Stimulated activated CD4-positive, alpha-beta T cell treated with anti-CD3 and anti-CD28 coated beads, Interleukin-15, amount 100 ng/mL, for 1 hour (primary cell): ENCODE data around the gene CNMD.
A peak's percentile ranks its signal among the peaks of the same experiment; 100 is the strongest.
"Not testable (repeated sequence)": the region's sequence is repeated elsewhere in the genome, so short reads cannot be mapped to it uniquely, and the experiment has no call there.

Experiments
- DNase-seq, 2 donors: peaks; one replicate each; pipeline ENCODE4 v3.0.0-alpha.2; 2020; ENCODE audit warnings: low read depth in 1 of 2, low spot score in 1 of 2

The CNMD gene

DNA sequence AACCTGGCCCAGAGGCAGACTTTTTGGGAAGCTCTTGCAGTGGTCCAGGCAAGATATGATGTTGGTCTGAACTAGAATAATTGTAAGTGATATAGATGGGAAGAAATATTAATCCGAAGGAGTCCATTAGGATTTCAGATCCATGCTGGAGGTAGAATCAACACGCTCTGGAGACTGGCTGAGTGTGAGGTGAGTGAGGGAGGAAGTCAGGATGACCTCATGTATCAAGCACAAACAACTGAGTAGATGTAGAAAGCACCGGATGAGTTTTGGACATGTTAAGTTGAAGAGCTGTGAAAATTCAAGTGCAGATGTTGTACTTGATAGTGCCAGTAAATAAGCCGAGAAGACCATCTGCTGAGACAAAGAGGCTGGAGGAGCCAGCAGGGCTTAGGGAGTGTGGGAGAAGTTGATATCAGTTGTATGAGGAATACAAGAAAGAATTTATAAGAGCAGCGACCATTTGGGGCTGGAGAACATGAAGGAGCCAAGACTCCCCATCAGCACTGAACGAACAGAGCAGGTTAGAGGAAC, 5.3 kb upstream of the CNMD start:
- no peak for DNase-seq

DNA sequence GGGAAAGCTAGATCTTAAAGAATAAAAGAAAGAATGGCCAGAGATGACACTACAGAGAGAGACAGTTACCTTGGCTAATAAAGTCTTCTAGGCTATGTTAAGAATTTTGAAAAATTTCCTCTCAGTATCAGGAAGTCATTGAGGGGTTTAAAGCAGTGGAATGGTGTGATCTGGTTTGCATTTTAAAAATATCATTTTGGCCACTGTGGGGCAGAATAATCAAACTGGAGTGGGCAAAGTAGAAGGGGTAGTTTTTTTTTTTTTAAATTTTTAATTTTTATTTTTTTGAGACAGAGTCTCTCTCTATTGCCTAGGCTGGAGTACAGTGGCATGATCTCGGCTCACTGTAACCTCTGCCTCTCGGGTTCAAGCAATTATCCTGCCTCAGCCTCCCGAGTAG, 4.4 kb upstream of the CNMD start:
- no peak for DNase-seq

DNA sequence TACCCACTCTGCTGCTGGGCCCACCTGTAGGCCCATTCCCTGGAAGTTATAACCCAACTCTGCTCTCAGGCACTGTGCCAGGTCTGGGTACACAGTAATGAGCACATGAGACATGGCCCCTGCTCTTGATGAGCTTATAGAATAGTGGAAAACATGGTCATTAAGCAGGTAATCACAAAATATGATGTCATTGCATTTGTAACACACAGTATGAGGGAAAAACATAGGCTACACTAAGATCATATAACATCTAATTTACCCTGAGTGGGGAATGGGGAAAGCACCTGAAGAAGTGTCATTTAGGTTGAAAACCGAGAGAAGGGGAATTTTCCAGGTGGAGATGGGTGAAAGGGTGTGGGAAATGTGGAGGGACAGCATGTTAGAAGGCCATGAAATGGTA, 3.9 kb upstream of the CNMD start:
- no peak for DNase-seq

DNA sequence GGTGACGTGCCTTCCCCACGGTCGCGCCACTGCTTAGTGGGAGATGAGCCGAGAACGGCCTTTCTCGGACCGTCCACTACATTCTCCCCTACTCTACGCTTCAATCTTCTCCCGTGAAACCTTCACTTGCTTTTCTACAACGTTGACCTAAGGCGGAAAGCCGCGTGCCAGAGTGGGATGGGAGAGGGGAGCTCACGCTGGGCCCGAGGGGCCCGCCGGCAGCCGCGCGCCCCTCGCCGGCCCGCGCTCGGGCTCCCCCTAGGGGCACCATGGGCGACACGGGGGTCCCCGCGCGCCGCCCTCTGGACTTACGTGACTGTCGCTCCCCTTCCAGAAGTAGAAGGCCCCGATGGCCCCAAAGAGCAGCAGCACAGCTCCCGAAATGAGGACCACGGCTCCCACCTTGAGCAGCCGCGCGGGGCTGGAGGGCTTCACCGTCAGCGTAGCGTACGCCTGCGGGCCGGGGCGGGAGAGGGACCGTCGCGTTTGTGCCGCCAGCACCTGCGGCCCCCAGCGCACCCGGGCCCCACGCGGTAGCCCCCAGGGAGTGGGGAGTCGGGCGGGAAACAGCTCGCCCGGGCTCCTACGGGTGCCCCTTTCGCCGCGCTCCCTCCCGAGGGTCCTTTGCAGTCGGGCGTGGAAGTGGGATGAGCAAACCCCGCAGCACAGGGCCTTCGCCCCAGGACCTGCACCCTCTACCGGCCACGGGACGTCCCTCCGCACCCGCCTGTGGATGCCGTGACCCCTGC, 727 bp downstream of the CNMD start:
- peak in 1 of 2 donors; percentile 7 for DNase-seq

DNA sequence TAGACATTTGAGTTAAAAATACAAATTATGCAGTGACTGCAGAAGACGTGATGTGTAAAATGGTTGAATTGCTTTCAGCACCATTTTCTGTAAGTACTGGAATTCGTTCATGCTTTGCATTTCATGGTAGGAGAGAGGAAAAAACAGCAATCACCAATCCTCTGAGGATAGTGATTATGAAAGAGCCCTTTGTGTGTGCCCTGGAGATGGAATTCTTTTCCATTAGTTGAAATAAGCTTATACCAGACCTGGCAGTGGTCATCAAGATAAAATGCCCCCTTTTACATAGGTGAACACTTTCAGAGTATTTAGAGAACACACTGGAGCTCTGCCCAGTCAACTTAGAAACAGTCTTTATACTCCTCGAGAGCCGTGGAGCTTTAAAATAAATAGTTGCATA, 1.7 kb downstream of the CNMD start:
- no peak for DNase-seq

DNA sequence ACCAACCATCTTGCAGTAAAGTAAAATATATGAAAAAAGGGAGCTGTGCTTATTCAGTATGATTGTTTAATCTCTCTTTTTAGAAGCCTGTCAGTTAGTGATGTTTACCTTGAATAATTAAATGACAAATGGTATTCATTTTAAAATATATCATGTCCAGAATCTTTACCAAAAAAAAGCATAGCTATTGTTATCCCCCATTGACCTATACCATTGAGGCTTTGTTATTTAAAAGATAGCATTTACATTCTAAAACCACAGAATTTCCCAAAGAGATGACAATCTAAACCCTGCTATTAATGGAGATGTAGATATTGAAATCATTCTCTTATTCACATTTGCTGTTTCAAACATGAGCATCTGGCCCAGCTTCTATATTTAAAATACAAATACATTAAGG, 2.2 kb downstream of the CNMD start:
- DNase-seq, result no peak

DNA sequence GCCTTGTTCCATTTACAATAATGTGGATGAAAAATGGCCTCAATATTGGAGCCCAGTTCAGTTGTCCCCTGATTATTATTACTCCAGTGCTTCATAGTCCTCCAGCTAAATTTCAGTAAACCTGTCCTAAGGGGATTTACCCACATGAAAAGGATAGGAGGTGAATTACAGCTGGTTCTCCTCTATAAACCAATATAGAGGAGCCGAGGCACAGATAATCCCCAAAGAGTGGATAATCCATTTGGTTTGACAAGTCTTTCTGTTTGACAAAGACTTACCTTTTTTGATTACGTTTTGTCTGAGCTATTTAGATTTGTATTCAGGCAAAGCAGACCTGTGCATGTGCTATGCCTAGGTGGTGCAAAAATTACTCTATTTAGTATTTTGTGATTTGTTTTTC, 2.7 kb downstream of the CNMD start:
- DNase-seq, result no peak

DNA sequence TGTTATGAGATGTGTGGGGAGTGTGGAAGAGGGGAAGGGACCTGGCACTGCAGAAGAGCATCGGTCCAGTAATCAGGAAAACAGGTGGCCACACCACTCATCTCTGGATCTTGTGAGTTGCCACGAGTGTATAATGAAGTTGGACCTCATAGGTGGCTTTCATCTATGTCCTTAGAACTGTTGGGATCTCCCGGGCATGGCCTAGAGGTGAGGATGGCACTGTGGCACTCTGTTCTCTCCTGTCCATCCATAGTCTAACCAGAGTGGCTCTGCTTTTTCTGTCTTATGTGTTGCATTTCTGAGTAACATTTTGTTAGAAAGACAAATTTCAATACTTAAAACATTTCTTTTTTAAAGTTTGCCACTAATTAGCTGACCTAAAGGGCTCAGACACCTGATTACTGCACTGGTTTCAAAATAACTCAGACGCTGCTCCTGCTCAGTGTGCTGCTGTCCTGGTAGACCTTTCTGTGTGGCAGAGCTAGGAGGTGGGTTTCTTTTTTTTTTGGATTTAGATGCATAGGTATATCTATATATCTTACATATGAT, 5.5 kb downstream of the CNMD start:
- no peak for DNase-seq

DNA sequence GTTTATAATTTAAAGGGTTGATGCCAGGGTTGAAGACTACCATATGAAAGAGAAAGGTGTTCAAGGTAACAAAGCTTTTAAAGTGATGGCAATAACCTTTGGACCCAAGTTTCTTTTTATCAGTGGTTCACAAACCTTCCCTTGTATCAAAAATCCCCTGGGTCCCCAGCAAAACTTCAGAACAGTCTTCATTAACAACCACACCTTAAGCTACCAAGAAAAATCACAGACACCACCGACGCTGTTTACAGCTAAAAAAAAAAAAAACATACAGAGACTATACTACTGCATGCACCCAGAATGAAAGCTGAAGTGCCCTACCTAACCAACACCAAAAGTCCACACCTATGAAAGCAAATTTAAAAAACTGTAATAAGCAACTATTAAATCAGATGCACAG, 13.4 kb downstream of the CNMD start:
- no peak for DNase-seq

DNA sequence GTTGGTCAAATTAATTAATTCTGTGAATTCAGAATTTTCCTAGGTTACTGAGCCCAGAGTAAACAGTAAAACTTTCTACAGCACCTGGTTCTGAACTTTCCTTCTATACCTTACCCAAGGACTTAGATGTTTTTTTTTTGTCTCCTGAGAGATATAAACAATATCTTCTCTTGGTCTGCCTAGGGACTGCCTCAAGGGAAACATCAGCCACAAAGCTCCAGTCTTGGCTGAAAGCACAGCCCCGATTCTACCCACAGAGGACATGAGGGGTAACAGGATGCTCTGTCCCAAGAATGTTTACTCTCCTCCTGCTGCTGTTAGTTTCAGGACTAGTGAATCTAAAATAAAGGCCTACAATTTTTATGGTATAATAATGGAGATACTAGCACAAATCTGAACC, 14.3 kb downstream of the CNMD start:
- DNase-seq, result no peak

DNA sequence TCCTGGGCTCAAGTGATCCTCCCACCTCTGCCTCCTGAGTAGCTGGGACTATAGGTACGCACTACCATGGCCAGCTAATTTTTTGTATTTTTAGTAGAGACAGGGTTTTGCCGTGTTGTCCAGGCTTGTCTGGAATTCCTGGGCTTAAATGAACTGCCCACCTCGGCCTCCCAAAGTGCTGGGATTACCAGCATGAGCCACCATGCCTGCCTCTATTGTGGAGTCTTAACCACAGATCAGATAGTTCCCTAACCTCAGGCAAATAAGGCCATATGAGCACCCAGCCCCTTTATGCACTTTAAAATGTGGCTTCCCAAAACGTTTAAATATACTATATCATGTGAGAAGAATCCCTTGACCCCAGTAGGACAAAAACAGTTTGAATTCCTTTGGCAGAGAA, 16.4 kb downstream of the CNMD start:
- DNase-seq, result no peak

DNA sequence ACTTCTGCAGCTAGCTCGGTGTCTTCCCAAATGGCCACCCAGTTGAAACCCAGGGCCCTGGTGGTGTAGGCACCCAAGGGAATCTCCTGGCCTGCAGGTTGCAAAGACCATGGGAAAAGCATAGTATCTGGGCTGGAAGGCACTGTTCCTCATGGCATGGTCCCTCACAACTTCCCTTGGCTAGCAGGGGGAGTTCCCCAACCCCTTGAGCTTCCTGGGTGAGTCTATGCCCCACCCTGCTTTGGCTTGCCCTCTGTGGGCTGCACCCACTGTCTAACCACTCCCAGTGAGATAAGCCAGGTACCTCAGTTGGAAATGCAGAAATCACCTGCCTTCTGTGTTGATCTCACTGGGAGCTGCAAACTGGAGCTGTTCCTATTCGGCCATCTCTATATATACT, 18.3 kb downstream of the CNMD start:
- not testable (repeated sequence) for DNase-seq

DNA sequence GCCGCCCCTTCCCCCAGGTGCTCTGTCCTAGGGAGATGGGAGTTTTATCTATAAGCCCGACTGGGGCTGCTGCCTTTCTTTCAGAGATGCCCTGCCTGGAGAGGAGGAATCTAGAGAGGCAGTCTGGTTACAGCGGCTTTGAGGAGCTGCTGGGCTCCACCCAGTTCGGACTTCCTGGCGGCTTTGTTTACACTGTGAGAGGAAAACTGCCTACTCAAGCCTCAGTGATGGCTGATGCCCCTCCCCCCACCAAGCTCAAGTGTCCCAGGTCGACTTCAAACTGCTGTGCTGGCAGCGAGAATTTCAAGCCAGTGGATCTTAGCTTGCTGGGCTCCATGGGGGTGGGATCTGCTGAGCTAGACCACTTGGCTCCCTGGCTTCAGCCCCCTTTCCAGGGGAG, 18.7 kb downstream of the CNMD start:
- not testable (repeated sequence) for DNase-seq

DNA sequence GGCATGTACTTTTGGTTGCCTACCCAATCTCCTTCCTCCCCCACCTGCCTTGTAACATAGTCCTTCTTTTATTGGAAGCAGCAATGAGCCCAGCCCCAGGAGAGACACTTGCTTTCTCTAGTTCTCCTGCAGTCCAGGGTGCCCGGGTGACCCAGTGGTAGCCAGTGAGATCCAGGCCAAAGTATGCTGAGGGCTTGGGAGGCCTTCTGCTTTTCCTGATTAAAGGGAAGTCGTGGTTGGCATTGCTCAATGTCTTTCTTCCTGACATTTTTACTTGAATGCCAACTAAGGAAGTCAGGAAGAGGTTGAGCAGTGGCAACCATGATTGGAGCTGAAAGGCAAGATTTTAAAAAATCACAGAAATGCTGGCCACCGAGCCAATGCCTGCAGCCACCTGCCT, 25.7 kb downstream of the CNMD start:
- DNase-seq, result no peak

DNA sequence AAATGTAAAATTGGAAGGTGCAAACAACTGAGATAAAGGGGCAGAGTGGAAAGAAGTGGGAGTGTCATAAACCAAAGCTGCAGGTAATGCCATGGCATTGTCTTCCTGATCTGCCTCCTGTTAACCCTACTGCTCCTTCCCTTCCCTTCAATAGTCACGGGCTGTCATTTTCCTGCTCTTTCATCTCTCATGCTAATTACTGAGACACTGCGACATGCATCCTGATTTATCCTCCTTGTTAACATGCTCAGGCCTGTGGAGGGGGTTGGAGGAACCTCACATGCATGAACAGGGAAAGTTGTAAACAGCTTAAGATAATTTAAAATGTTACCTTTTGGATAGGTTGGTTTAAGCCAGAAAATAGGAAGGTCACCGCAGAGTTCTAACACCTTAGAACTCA, 27.2 kb downstream of the CNMD start:
- DNase-seq, result no peak

DNA sequence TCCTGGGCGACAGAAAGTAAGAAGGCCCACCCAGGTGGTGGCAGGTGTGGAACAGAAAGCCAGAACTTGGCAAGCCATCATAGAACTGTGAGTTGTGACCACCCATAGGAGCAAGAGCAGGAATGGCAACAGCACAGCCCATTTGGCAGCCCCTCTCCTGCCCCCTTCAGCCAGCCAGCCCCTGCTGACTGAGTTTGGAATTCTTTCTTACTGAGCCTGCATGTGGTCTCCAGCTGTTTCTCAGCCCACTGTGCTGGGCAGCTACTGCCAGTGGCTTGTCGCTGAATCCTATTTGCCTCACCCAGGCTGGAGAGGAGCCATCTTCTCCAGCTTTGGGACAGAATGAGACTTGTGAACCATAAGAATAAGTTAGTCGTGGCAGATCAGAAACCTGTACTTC, 28.3 kb downstream of the CNMD start:
- no peak for DNase-seq

DNA sequence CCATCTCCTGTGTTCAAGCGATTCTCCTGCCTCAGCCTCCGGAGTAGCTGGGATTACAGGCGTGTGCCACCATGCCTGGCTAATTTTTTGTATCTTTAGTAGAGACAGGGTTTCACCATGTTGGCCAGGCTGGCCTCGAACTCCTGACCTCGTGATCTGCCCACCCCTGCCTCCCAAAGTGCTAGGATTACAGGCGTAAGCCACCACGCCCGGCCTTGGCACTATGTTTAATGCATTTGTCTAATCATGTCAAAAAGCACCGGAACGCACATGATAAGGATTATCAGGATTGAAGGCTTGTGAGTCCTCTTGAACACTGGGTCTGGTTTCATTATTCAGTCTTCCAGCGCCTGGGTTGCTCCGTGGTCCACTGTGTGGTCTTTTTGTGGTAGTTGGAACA, 31.4 kb downstream of the CNMD start:
- not testable (repeated sequence) for DNase-seq

DNA sequence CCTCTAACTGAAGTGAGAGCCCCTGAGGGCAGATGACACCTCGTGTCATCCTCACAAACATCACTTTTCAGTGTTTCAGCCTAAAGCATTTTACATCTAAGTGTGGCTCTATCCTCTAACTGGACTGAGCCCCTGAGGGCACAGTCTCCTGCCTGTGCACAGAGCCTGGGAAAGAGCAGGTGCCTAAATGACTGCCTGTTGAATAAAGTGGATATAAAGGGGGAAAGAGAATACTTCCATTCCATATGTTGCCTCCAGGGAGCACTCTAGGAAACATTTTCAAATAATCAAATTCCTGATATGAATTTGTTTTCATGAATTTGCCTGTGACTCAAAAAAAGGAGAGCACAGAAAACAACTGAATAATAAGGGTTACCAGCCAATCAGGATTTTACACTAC, 32.2 kb downstream of the CNMD start:
- no peak for DNase-seq

DNA sequence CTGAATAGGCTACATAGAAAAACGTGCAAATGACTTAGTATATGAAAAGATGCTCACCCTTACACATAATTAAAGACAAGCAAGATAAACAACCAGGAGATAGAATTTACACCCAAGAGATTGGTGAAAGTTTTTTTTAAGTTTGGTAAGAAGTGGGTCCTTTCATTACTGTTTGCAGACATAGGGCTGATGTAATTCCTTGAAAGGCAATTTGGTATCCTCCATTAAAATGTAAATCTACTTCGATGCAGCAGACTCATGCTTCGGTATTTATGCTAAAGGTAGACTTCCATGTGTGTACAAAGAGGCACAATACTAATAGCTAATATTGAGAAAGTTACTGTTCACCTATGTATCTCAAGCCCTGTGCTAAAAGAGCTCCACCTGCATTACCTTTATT, 33.5 kb downstream of the CNMD start:
- no peak for DNase-seq

DNA sequence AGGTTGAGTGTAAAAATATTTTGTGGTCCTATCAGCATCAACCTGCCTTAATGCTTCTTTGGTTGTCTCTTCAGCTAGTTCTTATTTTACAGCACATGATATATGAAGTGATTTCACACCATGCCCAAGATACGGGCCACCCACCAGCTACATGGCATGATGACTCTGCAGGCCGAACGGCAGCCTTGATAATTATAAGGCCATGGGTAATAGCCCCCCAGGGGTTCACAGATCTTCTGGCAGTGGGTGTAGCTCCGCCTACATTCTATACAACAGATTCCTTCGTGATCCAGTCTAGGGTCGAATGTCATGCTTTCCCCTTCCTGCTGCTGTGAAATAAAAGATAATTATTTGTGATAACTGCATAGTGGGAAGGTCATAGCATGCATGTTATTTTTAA, 36.1 kb downstream of the CNMD start:
- no peak for DNase-seq

DNA sequence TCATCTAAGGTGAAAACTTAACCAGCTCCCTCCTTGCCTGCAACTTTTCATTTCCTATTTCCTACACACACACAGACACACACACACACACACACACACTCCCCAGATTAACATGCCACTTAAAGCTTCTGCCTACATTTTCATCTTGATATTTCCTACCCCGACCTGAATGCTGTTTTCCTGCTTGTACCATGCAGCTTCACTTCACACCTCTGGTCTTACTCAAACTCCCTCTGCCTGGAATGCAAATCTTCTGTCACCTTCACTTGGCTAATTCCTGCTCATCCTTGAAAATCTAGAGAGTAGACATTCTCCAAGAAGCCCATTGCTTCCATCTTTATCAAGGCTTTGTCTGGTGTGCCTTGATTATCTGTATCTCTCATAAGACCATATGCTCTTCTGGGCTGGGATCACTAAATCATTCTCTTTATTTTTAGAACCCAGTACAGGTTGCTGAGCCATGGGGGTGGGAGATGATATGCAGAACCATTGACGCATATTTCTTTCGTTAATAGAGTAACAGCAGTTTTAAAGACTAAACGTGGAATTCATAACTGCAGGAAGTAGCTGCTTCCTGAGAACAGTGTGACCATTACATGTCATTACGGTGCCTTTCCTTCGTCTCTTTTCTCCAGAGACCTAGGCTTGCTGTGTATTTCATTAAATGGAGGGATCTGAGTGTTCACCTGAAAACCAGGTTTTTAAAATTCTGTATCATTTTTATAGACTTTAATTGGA, 37.7 kb downstream of the CNMD start:
- no peak for DNase-seq

DNA sequence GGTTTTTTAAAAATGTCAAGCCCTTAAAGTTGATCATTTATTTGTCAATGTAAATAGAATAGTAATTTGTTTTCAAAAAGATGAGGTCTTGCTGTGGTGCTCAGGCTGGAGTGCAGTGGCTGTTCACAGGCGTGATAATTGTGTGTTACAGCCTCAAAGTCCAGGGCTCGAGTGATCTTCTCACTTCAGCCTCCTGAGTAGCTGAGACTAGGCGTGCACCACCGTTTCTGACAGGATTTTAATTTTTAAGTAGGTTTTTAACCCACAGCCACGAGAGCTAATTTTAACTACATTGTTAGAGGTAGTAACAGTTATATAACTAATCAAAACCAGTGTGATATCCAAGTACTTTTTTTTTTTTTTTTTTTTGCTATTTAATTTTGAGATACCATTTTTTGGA, 43.1 kb downstream of the CNMD start:
- DNase-seq, result no peak
